MM.1S (cell line): ENCODE results near the gene CDH20.

Source experiments
- DNase-seq: peaks from one replicate; pipeline ENCODE4 v3.0.0-alpha.2; 2015
- H2AFZ ChIP-seq: fragments of 300-600 bp; sonication (generic); 2 replicates; pipeline ENCODE4 v1.6.0; 2016; ENCODE audit warnings: antibody characterized with exemption, low read length
- H3F3A ChIP-seq: fragments of 300-600 bp; sonication (generic); 2 replicates; pipeline ENCODE4 v1.6.1; 2016; ENCODE audit warnings: mild to moderate bottlenecking, antibody characterized with exemption, low read length, moderate library complexity, mixed read lengths; ENCODE audit not compliant: insufficient read depth
- H3K27ac ChIP-seq: fragments of 300-600 bp; sonication (generic); 2 replicates; pipeline ENCODE4 v1.5.1; 2016; ENCODE audit warnings: mild to moderate bottlenecking, low read length
- H3K27me3 ChIP-seq: fragments of 300-600 bp; sonication (generic); replicated peaks from 2 replicates; pipeline ENCODE4 v1.6.0; 2016; ENCODE audit warnings: low read length; ENCODE audit not compliant: insufficient read depth
- H3K36me3 ChIP-seq: fragments of 300-600 bp; sonication (generic); replicated peaks from 2 replicates; pipeline ENCODE4 v1.6.1; 2016; ENCODE audit warnings: mild to moderate bottlenecking, low read length, mixed read lengths; ENCODE audit not compliant: insufficient read depth
- H3K4me1 ChIP-seq: fragments of 300-600 bp; sonication (generic); 2 replicates; pipeline ENCODE4 v1.6.1; 2016; ENCODE audit warnings: low read length, mixed read lengths
- H3K4me2 ChIP-seq: fragments of 300-600 bp; sonication (generic); 2 replicates; pipeline ENCODE4 v1.6.0; 2016; ENCODE audit warnings: low read depth, low read length
- H3K4me3 ChIP-seq: fragments of 300-600 bp; sonication (generic); 2 replicates; pipeline ENCODE4 v1.5.1; 2016; ENCODE audit warnings: low read length, mixed read lengths
- H3K79me2 ChIP-seq: fragments of 300-600 bp; sonication (generic); 2 replicates; pipeline ENCODE4 v1.6.1; 2016; ENCODE audit warnings: mixed run types, low read length, mixed read lengths
- H3K9ac ChIP-seq: fragments of 300-600 bp; sonication (generic); 2 replicates; pipeline ENCODE4 v1.6.1; 2016; ENCODE audit warnings: low read length, mixed read lengths
- H3K9me2 ChIP-seq: fragments of 300-600 bp; sonication (generic); replicated peaks from 2 replicates; pipeline ENCODE4 v1.6.1; 2016; ENCODE audit warnings: mild to moderate bottlenecking, low read length, mixed read lengths; ENCODE audit not compliant: insufficient read depth
- H3K9me3 ChIP-seq: fragments of 300-600 bp; sonication (generic); replicated peaks from 2 replicates; pipeline ENCODE4 v1.6.1; 2016; ENCODE audit warnings: mild to moderate bottlenecking, low read length, mixed read lengths; ENCODE audit not compliant: insufficient read depth
- H4K20me1 ChIP-seq: fragments of 300-600 bp; sonication (generic); 2 replicates; pipeline ENCODE4 v1.6.1; 2016; ENCODE audit warnings: mild to moderate bottlenecking, low read length, moderate library complexity, mixed read lengths; ENCODE audit not compliant: insufficient read depth
- EZH2 ChIP-seq: fragments of 300-600 bp; sonication (generic); optimal IDR thresholded peaks from 2 replicates; pipeline ENCODE3; 2017; ENCODE audit warnings: low read depth, mild to moderate bottlenecking, antibody characterized with exemption, low read length, mixed read lengths
- EZH2phosphoT487 ChIP-seq: fragments of 300-600 bp; sonication (generic); IDR thresholded peaks from 2 replicates; pipeline ENCODE4 v1.6.1; 2018; ENCODE audit warnings: antibody characterized with exemption, low read length
- TF ChIP-seq, protein P1 (sequence below): fragments of 300-600 bp; sonication (generic); IDR thresholded peaks from 2 replicates; pipeline ENCODE4 v1.5.1; 2016; ENCODE audit warnings: antibody characterized with exemption, low read length, mixed read lengths

CDH20 gene

DNA sequence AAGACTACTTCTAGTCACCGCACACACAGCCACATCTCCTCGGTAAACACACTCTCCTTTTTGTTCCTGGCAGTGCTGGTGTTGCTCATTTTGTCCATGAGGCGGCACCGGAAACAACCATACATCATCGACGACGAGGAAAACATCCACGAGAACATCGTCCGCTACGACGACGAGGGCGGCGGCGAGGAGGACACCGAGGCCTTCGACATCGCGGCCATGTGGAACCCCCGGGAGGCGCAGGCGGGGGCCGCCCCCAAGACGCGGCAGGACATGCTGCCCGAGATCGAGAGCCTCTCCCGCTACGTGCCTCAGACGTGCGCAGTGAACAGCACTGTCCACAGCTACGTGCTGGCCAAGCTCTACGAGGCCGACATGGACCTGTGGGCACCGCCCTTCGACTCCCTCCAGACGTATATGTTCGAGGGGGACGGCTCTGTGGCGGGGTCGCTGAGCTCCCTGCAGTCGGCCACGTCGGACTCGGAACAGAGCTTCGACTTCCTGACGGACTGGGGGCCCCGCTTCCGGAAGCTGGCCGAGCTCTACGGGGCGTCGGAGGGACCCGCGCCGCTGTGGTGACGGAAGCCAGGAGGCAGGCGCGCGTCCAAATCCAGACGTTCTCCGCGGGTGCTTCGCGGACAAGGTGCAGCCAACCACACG, 221.0 kb downstream of the CDH20 start:
- H3K27me3 ChIP-seq: no peaks in the 10 kb centered on the region
- H2AFZ ChIP-seq: no peak overlapping the region
- no peaks in the 10 kb centered on the region for H3K79me2 ChIP-seq
- H3K9me3 ChIP-seq: no peaks in the 10 kb centered on the region
- H3K9me2 ChIP-seq: no peaks in the 10 kb centered on the region
- H3K9ac ChIP-seq: no peak overlapping the region
- no peak overlapping the region for H3K4me2 ChIP-seq
- no peak for TF ChIP-seq EZH2
- TF ChIP-seq, protein P1, sequence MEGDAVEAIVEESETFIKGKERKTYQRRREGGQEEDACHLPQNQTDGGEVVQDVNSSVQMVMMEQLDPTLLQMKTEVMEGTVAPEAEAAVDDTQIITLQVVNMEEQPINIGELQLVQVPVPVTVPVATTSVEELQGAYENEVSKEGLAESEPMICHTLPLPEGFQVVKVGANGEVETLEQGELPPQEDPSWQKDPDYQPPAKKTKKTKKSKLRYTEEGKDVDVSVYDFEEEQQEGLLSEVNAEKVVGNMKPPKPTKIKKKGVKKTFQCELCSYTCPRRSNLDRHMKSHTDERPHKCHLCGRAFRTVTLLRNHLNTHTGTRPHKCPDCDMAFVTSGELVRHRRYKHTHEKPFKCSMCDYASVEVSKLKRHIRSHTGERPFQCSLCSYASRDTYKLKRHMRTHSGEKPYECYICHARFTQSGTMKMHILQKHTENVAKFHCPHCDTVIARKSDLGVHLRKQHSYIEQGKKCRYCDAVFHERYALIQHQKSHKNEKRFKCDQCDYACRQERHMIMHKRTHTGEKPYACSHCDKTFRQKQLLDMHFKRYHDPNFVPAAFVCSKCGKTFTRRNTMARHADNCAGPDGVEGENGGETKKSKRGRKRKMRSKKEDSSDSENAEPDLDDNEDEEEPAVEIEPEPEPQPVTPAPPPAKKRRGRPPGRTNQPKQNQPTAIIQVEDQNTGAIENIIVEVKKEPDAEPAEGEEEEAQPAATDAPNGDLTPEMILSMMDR: no peak
- TF ChIP-seq EZH2phosphoT487: no peak
- H3F3A ChIP-seq: no peaks in the 10 kb centered on the region
- no peaks in the 10 kb centered on the region for H4K20me1 ChIP-seq
- no peaks in the 10 kb centered on the region for H3K4me1 ChIP-seq
- no peak for DNase-seq
- H3K36me3 ChIP-seq: no peaks in the 10 kb centered on the region
- H3K27ac ChIP-seq: no peak overlapping the region
- no peak overlapping the region for H3K4me3 ChIP-seq

DNA sequence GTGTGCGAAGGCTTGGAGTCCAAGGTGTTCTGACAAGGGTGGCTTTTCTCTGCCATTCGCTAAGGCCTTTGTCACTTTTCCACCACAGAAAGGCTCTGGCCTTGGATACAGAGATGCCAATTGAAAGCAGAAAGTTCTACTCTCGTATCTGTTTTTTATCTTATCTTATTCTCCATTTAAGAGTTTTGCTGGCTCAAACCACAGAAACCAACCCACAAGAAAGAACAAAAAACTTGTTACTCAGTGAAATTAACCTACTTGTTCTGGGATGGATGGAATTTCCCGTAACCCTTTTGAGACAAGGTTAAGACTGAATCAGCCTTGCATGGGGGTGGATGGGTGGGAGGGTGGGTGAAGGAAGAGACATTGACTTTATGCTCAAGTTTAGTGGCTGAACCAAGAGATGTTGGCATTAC, 221.7 kb downstream of the CDH20 start:
- DNase-seq: no peak
- Histone ChIP-seq H3K27me3 (no peaks in the 10 kb centered on the region), H3K4me1 (no peaks in the 10 kb centered on the region), H3K4me2 (no peak overlapping the region), H3K9me2 (no peaks in the 10 kb centered on the region), H2AFZ (no peak overlapping the region), H3K4me3 (no peak overlapping the region), H3K36me3 (no peaks in the 10 kb centered on the region), H3F3A (no peaks in the 10 kb centered on the region), H3K9me3 (no peaks in the 10 kb centered on the region), H4K20me1 (no peaks in the 10 kb centered on the region), H3K9ac (no peak overlapping the region), H3K79me2 (no peaks in the 10 kb centered on the region), H3K27ac (no peak overlapping the region)
- TF ChIP-seq, protein P1: no peak
- no peak for TF ChIP-seq EZH2
- TF ChIP-seq EZH2phosphoT487: no peak

DNA sequence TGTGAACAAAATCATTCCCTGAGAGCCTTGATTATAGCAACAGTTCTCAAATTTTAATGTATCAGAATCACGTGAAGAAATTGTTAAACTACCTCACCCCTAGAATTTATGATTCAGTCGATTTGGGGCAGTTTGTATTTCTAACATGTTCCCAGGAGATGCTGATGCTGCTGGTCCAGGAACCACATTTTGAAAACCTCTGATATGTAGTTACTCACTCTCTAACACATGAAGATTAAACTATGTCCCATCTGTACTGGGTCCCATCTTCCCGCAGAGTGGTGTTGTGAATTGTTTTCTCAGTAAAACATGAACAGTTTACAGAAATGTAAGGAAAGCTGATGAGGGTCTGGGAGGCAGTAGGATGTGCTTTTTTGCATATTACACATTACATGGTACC, 223.1 kb downstream of the CDH20 start:
- Histone ChIP-seq H3K4me1 (no peaks in the 10 kb centered on the region), H3K9ac (no peak overlapping the region), H3K4me3 (no peak overlapping the region), H3K9me2 (no peaks in the 10 kb centered on the region), H3K79me2 (no peaks in the 10 kb centered on the region), H3K36me3 (no peaks in the 10 kb centered on the region), H4K20me1 (no peaks in the 10 kb centered on the region), H3K27ac (no peak overlapping the region), H3K9me3 (no peaks in the 10 kb centered on the region), H2AFZ (no peak overlapping the region), H3K4me2 (no peak overlapping the region), H3F3A (no peaks in the 10 kb centered on the region), H3K27me3 (no peaks in the 10 kb centered on the region)
- DNase-seq: no peak
- TF ChIP-seq EZH2phosphoT487: no peak
- TF ChIP-seq, protein P1: no peak
- TF ChIP-seq EZH2: no peak
